DND-41 (cell line): ENCODE data around the gene OR12D2.

ENCODE experiments used
- EZH2 ChIP-seq: IDR thresholded peaks from 3 replicates; pipeline ENCODE4 v1.6.1; 2012; ENCODE audit warnings: borderline replicate concordance, low read depth, mild to moderate bottlenecking, moderate library complexity, low read length, inconsistent platforms; ENCODE audit not compliant: severe bottlenecking
- TF ChIP-seq, protein P1 (sequence below): IDR thresholded peaks from 2 replicates; pipeline ENCODE4 v1.5.1; 2012; ENCODE audit warnings: borderline replicate concordance, low read length, moderate library complexity, mild to moderate bottlenecking; ENCODE audit not compliant: poor library complexity, severe bottlenecking; ENCODE audit errors: extremely low read depth

- no peak for TF ChIP-seq EZH2
- TF ChIP-seq, protein P1, sequence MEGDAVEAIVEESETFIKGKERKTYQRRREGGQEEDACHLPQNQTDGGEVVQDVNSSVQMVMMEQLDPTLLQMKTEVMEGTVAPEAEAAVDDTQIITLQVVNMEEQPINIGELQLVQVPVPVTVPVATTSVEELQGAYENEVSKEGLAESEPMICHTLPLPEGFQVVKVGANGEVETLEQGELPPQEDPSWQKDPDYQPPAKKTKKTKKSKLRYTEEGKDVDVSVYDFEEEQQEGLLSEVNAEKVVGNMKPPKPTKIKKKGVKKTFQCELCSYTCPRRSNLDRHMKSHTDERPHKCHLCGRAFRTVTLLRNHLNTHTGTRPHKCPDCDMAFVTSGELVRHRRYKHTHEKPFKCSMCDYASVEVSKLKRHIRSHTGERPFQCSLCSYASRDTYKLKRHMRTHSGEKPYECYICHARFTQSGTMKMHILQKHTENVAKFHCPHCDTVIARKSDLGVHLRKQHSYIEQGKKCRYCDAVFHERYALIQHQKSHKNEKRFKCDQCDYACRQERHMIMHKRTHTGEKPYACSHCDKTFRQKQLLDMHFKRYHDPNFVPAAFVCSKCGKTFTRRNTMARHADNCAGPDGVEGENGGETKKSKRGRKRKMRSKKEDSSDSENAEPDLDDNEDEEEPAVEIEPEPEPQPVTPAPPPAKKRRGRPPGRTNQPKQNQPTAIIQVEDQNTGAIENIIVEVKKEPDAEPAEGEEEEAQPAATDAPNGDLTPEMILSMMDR: no peak
These were observed 29.1 kb downstream of the OR12D2 start for GRCh38 chr6:29424575-29424974.
